ENCODE results near the gene AUTS2. TPM values are rescaled to one million over a fixed set of nuclear protein-coding genes. Genes with fewer than 3 reads are reported as not detected.

Gene AUTS2
- total RNA-seq, 3 donors from 2014 or later, result 31.2 to 67.6 (median 36.5) TPM

DNA sequence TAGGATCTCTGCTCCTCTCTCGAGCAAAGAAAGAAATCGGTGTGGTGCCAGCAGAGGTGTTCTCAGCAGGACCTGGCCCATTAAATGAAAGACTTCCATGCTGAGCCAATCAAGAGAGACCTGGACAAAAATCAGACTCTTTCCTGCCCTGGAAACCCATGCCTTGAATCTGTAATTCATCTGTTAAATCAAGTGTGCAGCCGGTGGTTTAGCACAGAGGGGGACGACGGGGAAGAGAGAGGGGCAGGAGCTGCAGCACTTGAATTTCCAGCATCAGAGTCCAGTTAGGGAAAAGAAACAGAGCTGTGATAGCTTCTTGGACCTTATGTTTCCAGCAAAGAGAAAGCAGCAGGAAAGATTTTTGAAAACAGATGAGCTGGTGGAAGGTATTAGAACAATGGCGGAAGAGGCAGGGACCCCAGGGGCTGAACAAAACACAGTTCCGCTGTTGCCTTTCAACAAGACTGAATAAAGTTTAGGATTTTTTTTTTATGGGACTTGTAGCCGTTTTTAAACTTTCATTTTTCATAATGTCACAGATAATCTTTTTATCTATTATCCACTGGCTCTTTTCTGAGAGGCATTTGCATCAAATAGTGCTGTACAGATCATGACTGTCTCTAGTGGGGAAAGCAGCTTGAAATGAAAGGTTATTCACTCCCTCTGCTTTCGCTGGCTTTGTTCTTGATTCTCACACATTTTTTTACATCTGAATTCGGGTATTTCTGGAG lies 990.1 kb downstream of the AUTS2 start:
- DNase-seq (no peak), ATAC-seq (no peak)
- TF ChIP-seq, protein P1, sequence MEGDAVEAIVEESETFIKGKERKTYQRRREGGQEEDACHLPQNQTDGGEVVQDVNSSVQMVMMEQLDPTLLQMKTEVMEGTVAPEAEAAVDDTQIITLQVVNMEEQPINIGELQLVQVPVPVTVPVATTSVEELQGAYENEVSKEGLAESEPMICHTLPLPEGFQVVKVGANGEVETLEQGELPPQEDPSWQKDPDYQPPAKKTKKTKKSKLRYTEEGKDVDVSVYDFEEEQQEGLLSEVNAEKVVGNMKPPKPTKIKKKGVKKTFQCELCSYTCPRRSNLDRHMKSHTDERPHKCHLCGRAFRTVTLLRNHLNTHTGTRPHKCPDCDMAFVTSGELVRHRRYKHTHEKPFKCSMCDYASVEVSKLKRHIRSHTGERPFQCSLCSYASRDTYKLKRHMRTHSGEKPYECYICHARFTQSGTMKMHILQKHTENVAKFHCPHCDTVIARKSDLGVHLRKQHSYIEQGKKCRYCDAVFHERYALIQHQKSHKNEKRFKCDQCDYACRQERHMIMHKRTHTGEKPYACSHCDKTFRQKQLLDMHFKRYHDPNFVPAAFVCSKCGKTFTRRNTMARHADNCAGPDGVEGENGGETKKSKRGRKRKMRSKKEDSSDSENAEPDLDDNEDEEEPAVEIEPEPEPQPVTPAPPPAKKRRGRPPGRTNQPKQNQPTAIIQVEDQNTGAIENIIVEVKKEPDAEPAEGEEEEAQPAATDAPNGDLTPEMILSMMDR (IDR thresholded peaks at IDR 0.05), result no peak
- intact Hi-C loops (cut with DNase I, micrococcal nuclease), result no loop called here
- H3K4me1 ChIP-seq (ENCODE audit: low read depth), result peaks cover 25% of the 10 kb centered on the region
- no peaks in the 10 kb centered on the region for H3K36me3 ChIP-seq (ENCODE audit: low read depth)
- no peak overlapping the region for H3K4me3 ChIP-seq
- H3K9me3 ChIP-seq, result no peaks in the 10 kb centered on the region

DNA sequence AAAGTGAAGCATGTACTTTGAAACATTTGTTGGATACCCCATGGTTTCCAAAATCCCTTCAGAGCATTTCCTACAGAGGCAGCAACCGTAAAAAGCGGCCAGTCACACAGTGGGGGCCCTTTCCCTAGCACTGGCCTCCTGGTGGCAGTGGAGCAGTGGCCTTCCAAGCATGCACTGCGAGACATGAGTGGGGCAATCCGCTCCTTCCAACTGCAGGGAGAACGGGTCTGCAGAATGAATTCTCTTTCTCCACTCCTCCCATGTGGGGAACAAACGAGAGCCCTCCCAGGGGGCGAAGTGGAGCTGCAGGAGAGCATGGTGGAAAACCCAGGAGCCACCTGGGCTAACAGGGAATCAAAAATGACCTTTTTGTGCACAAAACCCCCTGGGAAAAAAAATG lies 990.7 kb downstream of the AUTS2 start:
- Histone ChIP-seq H3K9me3 (no peaks in the 10 kb centered on the region), H3K36me3 (ENCODE audit: low read depth) (no peaks in the 10 kb centered on the region), H3K4me3 (no peak overlapping the region), H3K4me1 (ENCODE audit: low read depth) (peaks cover 24% of the 10 kb centered on the region)
- intact Hi-C loops (cut with DNase I, micrococcal nuclease), result no loop called here
- TF ChIP-seq, protein P1 (IDR thresholded peaks at IDR 0.05), result no peak
- no peak for DNase-seq
- ATAC-seq, result no peak

DNA sequence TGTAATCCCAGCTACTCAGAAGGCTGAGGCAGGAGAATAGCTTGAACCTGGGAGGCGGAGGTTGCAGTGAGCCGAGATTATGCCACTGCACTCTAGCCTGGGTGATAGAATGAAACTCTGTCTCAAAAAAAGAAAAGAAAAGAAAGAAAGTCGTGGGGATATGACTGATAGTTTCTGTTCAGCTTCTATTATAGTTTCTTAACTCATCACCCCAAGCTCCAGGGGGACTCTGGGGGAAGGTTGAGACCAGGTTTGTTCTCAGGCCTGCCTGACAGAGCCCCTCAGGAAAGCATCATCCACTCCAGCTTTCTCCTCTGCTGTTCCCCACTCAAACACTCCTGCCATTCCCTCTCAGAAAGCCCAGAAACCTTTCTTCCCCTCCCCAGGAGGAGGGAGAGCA lies 991.3 kb downstream of the AUTS2 start:
- H3K9me3 ChIP-seq, result no peaks in the 10 kb centered on the region
- H3K4me1 ChIP-seq (ENCODE audit: low read depth), result peaks cover 24% of the 10 kb centered on the region
- no peak overlapping the region for H3K4me3 ChIP-seq
- intact Hi-C loops (cut with DNase I, micrococcal nuclease), result no loop called here
- ATAC-seq (no peak), DNase-seq (no peak)
- H3K36me3 ChIP-seq (ENCODE audit: low read depth), result no peaks in the 10 kb centered on the region
- TF ChIP-seq, protein P1 (IDR thresholded peaks at IDR 0.05), result no peak

DNA sequence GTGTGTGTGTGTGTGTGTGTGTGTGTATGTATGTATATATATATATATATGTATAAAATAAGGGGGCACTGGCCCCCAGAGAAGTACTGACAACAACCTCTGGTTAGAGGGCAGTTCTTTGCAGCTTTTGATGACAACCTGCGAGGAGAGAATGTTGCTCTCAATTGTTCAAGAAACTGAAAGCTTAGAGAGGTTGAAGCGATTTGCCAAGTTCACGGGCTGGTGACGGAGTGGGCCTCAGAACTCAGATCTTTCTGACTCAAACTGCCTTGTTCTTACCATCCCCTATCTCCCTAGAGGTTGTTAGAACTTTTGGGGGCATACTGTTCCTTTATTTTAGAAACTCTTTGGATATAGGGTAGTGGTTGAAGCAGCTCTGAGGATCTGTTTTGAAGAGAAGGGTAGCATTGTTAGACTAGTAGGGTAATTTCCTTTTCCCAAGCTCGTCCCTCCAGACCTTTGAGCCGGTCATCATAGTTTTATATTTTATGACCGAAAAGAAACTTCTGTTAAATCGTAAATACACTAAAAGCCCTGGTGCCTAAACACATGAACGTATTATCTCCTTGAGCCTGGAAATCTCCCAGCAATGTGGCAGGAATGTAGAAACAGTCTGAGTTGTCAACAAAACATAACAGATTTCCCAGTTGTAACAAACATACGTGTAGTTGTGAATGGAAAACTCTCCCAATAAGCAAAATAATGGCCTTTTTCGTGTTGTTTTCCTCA lies 992.0 kb downstream of the AUTS2 start:
- DNase-seq (peak in 1 of 3 donors; percentile 58), ATAC-seq (peak; percentile 80)
- Histone ChIP-seq H3K4me3 (no peak overlapping the region), H3K9me3 (no peaks in the 10 kb centered on the region), H3K4me1 (ENCODE audit: low read depth) (peaks cover 24% of the 10 kb centered on the region), H3K36me3 (ENCODE audit: low read depth) (no peaks in the 10 kb centered on the region)
- TF ChIP-seq, protein P1 (IDR thresholded peaks at IDR 0.05), result no peak
- intact Hi-C loops (cut with DNase I, micrococcal nuclease), result no loop called here

DNA sequence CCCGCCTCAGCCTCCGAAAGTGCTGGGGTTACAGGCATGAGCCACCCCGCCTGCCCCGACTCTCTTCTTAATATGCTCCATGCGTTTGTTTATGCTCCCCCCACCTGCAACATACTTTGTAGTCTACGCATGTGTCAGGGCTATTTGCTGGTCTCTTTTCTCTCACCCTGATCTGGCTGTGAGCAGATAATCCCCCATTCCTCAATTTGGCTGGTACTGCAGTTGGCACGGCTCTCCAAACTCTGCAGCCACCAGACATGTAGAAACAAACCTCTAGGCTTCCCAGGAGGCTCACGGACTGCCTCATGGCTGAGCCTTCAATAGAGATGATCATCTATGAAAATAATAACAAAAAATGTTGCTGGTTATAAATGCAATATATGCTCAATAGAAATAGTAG lies 993.4 kb downstream of the AUTS2 start:
- H3K9me3 ChIP-seq, result no peaks in the 10 kb centered on the region
- peaks cover 29% of the 10 kb centered on the region for H3K4me1 ChIP-seq (ENCODE audit: low read depth)
- DNase-seq (no peak), ATAC-seq (no peak)
- intact Hi-C loops (cut with DNase I, micrococcal nuclease), result no loop called here
- no peak overlapping the region for H3K4me3 ChIP-seq
- no peaks in the 10 kb centered on the region for H3K36me3 ChIP-seq (ENCODE audit: low read depth)
- TF ChIP-seq, protein P1 (IDR thresholded peaks at IDR 0.05), result no peak
